Mesenchymal stem cell (in vitro differentiated cells and primary cell): ENCODE measurements around the gene RNF130.

Source experiments
- DNase-seq: peaks from one replicate; pipeline ENCODE4 v3.0.0-alpha.2; 2013
- H2AFZ ChIP-seq: one replicate; pipeline ENCODE4 v1.6.1; 2013; ENCODE audit warnings: low read depth, mild to moderate bottlenecking, control low read depth, inconsistent platforms, low read length, moderate library complexity
- H2AK5ac ChIP-seq: 2 replicates; pipeline ENCODE4 v1.6.1; 2013; ENCODE audit warnings: low read length, moderate library complexity, mild to moderate bottlenecking, inconsistent platforms; ENCODE audit not compliant: severe bottlenecking
- H2BK120ac ChIP-seq: one replicate; pipeline ENCODE4 v1.6.1; 2013; ENCODE audit warnings: low read depth, mild to moderate bottlenecking, inconsistent platforms, low read length, moderate library complexity
- H2BK12ac ChIP-seq, 2 experiments: one replicate each; pipeline ENCODE4 v1.6.1; 2013; ENCODE audit warnings: inconsistent platforms in 2 of 2, low read length in 2 of 2, mild to moderate bottlenecking in 2 of 2, moderate library complexity in 2 of 2, control low read depth in 1 of 2
- H2BK15ac ChIP-seq: one replicate; pipeline ENCODE4 v1.6.1; 2013; ENCODE audit warnings: mild to moderate bottlenecking, low read depth, inconsistent platforms; ENCODE audit not compliant: poor library complexity, severe bottlenecking
- H2BK5ac ChIP-seq: 2 replicates; pipeline ENCODE4 v1.6.1; 2013; ENCODE audit warnings: low read depth, mild to moderate bottlenecking, low read length, control low read depth, inconsistent platforms; ENCODE audit not compliant: poor library complexity, severe bottlenecking
- H3K14ac ChIP-seq, 2 experiments: one replicate each; pipeline ENCODE4 v1.6.1; 2013; ENCODE audit warnings: inconsistent platforms in 2 of 2, low read length in 2 of 2, control low read depth in 1 of 2, mild to moderate bottlenecking in 1 of 2, moderate library complexity in 1 of 2
- H3K18ac ChIP-seq, 2 experiments: one replicate each; pipeline ENCODE4 v1.6.1; 2013; ENCODE audit warnings: inconsistent platforms in 2 of 2, low read length in 2 of 2, control low read depth in 1 of 2, low read depth in 1 of 2, mild to moderate bottlenecking in 1 of 2
- H3K23ac ChIP-seq, 2 experiments: one replicate each; pipeline ENCODE4 v1.6.1; 2013; ENCODE audit warnings: inconsistent platforms in 2 of 2, low read length in 2 of 2, mild to moderate bottlenecking in 2 of 2, moderate library complexity in 2 of 2, control low read depth in 1 of 2
- H3K27ac ChIP-seq: 2 replicates; pipeline ENCODE4 v1.5.1; 2013; ENCODE audit warnings: mild to moderate bottlenecking, moderate library complexity, low read length, control low read depth, inconsistent platforms; ENCODE audit not compliant: poor library complexity, severe bottlenecking
- H3K27me3 ChIP-seq, 2 experiments: 2 replicates each; pipeline versions ENCODE4 v1.6.1 to v1.7.0; 2013; ENCODE audit warnings: low read length in 2 of 2, mild to moderate bottlenecking in 2 of 2, moderate library complexity in 2 of 2, control low read depth in 1 of 2, inconsistent platforms in 1 of 2; ENCODE audit not compliant: control insufficient read depth in 1 of 2, insufficient read depth in 1 of 2
- H3K36me3 ChIP-seq, 2 experiments: 2 replicates each; pipeline versions ENCODE4 v1.6.1 to v1.7.0; 2013; ENCODE audit warnings: low read length in 2 of 2, control low read depth in 1 of 2, inconsistent platforms in 1 of 2, low read depth in 1 of 2, mild to moderate bottlenecking in 1 of 2; ENCODE audit not compliant: insufficient read depth in 2 of 2, control insufficient read depth in 1 of 2
- H3K4ac ChIP-seq, 2 experiments: one replicate each; pipeline ENCODE4 v1.6.1; 2013; ENCODE audit warnings: inconsistent platforms in 2 of 2, low read length in 2 of 2, mild to moderate bottlenecking in 2 of 2, moderate library complexity in 2 of 2, control low read depth in 1 of 2, low read depth in 1 of 2
- H3K4me1 ChIP-seq: 2 replicates; pipeline ENCODE4 v1.6.1; 2013; ENCODE audit warnings: low read depth, low read length, control low read depth; ENCODE audit not compliant: control insufficient read depth, insufficient read depth
- H3K4me2 ChIP-seq: 2 replicates; pipeline ENCODE4 v1.6.1; 2013; ENCODE audit warnings: low read length, mild to moderate bottlenecking, inconsistent platforms; ENCODE audit not compliant: poor library complexity, severe bottlenecking
- H3K4me3 ChIP-seq, 2 experiments: 2 replicates each; pipeline versions ENCODE4 v1.5.1 to v1.7.0; 2013; ENCODE audit warnings: low read length in 2 of 2, mild to moderate bottlenecking in 2 of 2, control low read depth in 1 of 2, low read depth in 1 of 2; ENCODE audit not compliant: insufficient read depth in 1 of 2
- H3K79me1 ChIP-seq: replicated peaks from 2 replicates; pipeline ENCODE4 v1.6.1; 2013; ENCODE audit warnings: mild to moderate bottlenecking, control low read depth, low read length, inconsistent platforms; ENCODE audit not compliant: poor library complexity, severe bottlenecking
- H3K9ac ChIP-seq: 2 replicates; pipeline ENCODE4 v1.7.0; 2013; ENCODE audit warnings: mild to moderate bottlenecking, low read length, moderate library complexity
- H3K9me3 ChIP-seq: 2 replicates; pipeline ENCODE4 v1.7.0; 2013; ENCODE audit warnings: mild to moderate bottlenecking, low read length; ENCODE audit not compliant: control insufficient read depth
- H4K8ac ChIP-seq: one replicate; pipeline ENCODE4 v1.6.1; 2013; ENCODE audit warnings: inconsistent platforms, mild to moderate bottlenecking, low read length, moderate library complexity
- H4K91ac ChIP-seq: one replicate; pipeline ENCODE4 v1.6.1; 2013; ENCODE audit warnings: mild to moderate bottlenecking, low read length, inconsistent platforms
- WGBS: methylation state at CpG from one replicate; pipeline ENCODE4 v1.1.7; 2013; ENCODE audit warnings: mixed read lengths; 5-methylcytosine and 5-hydroxymethylcytosine counted together

RNF130 gene

DNA sequence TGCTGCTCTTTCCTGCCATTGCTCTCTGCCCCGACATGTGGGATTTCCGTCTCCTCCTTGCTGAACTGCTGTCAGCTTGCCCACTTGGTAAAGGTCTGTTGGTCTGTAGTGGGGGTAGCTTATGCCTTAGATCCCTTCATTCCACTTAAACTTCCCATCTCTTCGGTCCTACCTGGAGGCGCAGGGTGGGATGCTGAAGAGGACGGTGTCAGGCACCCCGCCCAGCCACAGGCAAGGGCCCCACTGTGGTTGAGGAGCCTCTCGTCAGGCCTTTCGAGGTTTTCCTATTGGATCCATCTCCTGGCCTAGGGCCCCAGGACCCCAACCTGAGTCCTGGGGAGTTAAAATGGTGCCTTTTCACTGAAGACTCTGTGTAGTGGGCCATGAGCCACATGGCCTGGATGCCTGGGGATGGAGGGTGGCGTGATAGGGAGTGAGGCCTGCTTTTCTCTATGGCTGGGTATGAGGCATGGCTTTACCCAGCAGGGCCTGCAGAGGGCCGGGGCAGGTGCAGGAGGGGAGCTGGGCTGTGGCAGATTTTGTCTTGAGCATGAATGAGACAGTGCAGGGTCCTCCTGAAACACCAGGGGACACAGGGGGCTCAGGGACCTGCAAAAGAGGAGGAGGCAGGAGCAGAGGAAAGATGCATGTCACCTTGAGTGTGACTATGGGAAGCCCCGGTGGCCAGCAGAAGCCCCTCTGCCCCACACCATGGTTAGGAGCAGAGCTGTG, 25.8 kb upstream of the RNF130 start:
- no peak overlapping the region for H2AK5ac ChIP-seq
- H3K9me3 ChIP-seq = no peaks in the 10 kb centered on the region
- no peak for DNase-seq
- no peak overlapping the region for H4K8ac ChIP-seq
- no peak overlapping the region for H3K4me2 ChIP-seq
- no peak overlapping the region for H2BK12ac ChIP-seq
- H3K36me3 ChIP-seq = peaks cover 0 to 4% of the 10 kb centered on the region in 2 experiments
- no peak overlapping the region for H3K9ac ChIP-seq
- 89% methylated on average over 9 of the region's 11 CpGs for WGBS
- no peak overlapping the region for H3K27ac ChIP-seq
- H3K23ac ChIP-seq = no peak overlapping the region
- H2BK120ac ChIP-seq = no peak overlapping the region
- no peak overlapping the region for H4K91ac ChIP-seq
- no peaks in the 10 kb centered on the region for H3K79me1 ChIP-seq
- H3K27me3 ChIP-seq = peaks cover 0 to 17% of the 10 kb centered on the region in 2 experiments
- H2BK5ac ChIP-seq = no peak overlapping the region
- no peak overlapping the region for H3K14ac ChIP-seq
- no peak overlapping the region for H3K4me3 ChIP-seq
- H2BK15ac ChIP-seq = no peak overlapping the region
- H3K4me1 ChIP-seq = no peaks in the 10 kb centered on the region
- no peak overlapping the region for H3K18ac ChIP-seq
- H3K4ac ChIP-seq = no peak overlapping the region
- H2AFZ ChIP-seq = no peak overlapping the region

DNA sequence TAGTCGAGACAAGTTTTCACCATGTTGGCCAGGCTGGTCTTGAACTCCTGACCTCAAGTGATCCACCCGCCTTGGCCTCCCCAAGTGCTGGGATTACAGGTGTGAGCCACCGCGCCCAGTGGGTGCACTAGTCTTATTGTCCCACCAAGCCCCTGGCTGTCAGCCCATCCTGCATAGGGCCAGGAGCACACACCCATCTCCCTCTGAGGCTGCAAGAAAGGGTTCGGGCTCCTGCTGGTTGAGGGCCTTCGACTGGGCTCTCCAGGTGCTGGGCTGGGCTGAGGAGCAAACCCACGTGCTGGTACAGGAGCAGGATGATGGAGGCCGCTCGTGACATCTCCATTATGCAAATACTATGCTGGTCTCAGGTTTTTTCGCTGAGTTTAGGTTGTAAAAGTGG, 25.1 kb upstream of the RNF130 start:
- Histone ChIP-seq H4K8ac (no peak overlapping the region), H3K4me1 (no peaks in the 10 kb centered on the region), H3K27ac (no peak overlapping the region), H2AFZ (no peak overlapping the region), H2BK120ac (no peak overlapping the region), H2BK12ac (no peak overlapping the region), H3K4me2 (no peak overlapping the region), H3K4me3 (no peak overlapping the region), H3K18ac (no peak overlapping the region), H3K23ac (no peak overlapping the region), H3K79me1 (no peaks in the 10 kb centered on the region), H2BK15ac (no peak overlapping the region), H4K91ac (no peak overlapping the region), H3K36me3 (peaks cover 0 to 4% of the 10 kb centered on the region in 2 experiments), H3K4ac (no peak overlapping the region), H3K9me3 (no peaks in the 10 kb centered on the region), H3K9ac (no peak overlapping the region), H2BK5ac (no peak overlapping the region), H3K27me3 (peaks cover 0 to 11% of the 10 kb centered on the region in 2 experiments), H3K14ac (no peak overlapping the region), H2AK5ac (no peak overlapping the region)
- DNase-seq = no peak
- WGBS = 94% methylated on average over 9 of the region's 10 CpGs

DNA sequence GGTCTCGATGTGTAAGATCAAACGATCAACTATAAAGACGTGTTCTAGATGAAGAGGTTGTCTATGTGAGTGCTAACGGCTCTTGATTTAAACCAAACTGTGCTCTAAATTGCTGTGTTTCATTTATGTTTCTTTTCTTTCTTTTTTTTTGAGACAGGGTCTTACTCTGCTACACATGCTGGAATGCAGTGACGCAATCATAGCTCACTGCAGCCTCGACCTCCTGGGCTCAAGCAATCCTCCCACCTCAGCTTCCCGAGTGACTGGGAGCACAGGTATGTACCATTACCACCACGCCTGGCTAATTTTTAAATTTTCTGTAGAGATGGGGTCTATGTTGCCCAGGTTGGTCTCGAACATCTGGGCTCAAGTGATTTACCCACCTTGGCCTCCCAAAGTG, 24.0 kb upstream of the RNF130 start:
- H2AK5ac ChIP-seq = no peak overlapping the region
- H3K4ac ChIP-seq = no peak overlapping the region

GRCh38 chr5:180093651-180094382, 22.3 kb upstream of the RNF130 start:
- no peak overlapping the region for H3K9ac ChIP-seq
- H3K4ac ChIP-seq = no peak overlapping the region
- H3K4me1 ChIP-seq = peaks cover 4% of the 10 kb centered on the region
- H2AFZ ChIP-seq = no peak overlapping the region
- H3K36me3 ChIP-seq = no peaks in the 10 kb centered on the region
- H3K4me2 ChIP-seq = no peak overlapping the region
- no peak overlapping the region for H2BK5ac ChIP-seq
- no peak overlapping the region for H2BK120ac ChIP-seq
- no peak overlapping the region for H2AK5ac ChIP-seq
- H3K4me3 ChIP-seq = no peak overlapping the region
- no peak overlapping the region for H3K23ac ChIP-seq
- H2BK12ac ChIP-seq = no peak overlapping the region
- 68% methylated on average over 9 of the region's 9 CpGs for WGBS
- H4K8ac ChIP-seq = no peak overlapping the region
- H4K91ac ChIP-seq = no peak overlapping the region
- peaks cover 0 to 7% of the 10 kb centered on the region in 2 experiments for H3K27me3 ChIP-seq
- no peak for DNase-seq
- H3K9me3 ChIP-seq = no peaks in the 10 kb centered on the region
- H3K18ac ChIP-seq = no peak overlapping the region
- no peak overlapping the region for H2BK15ac ChIP-seq
- no peaks in the 10 kb centered on the region for H3K79me1 ChIP-seq
- H3K27ac ChIP-seq = no peak overlapping the region
- no peak overlapping the region for H3K14ac ChIP-seq

More for the DNA sequence above, 24.0 kb upstream of the RNF130 start:
- no peak overlapping the region for H4K91ac ChIP-seq
- H4K8ac ChIP-seq = no peak overlapping the region
- H2BK12ac ChIP-seq = no peak overlapping the region
- H3K18ac ChIP-seq = no peak overlapping the region
- no peak overlapping the region for H3K23ac ChIP-seq
- H3K9ac ChIP-seq = no peak overlapping the region
- peaks cover 0 to 4% of the 10 kb centered on the region in 2 experiments for H3K36me3 ChIP-seq
- peaks cover 4% of the 10 kb centered on the region for H3K4me1 ChIP-seq
- H3K27me3 ChIP-seq = peaks cover 0 to 7% of the 10 kb centered on the region in 2 experiments
- no peak overlapping the region for H3K14ac ChIP-seq
- H2BK5ac ChIP-seq = no peak overlapping the region
- no peak overlapping the region for H3K4me2 ChIP-seq
- no peaks in the 10 kb centered on the region for H3K79me1 ChIP-seq
- no peak overlapping the region for H2BK120ac ChIP-seq
- no peak overlapping the region for H2BK15ac ChIP-seq
- H3K27ac ChIP-seq = no peak overlapping the region
- no peak overlapping the region for H2AFZ ChIP-seq
- no peaks in the 10 kb centered on the region for H3K9me3 ChIP-seq
- DNase-seq = no peak
- 91% methylated on average over 8 of the region's 9 CpGs for WGBS
- H3K4me3 ChIP-seq = no peak overlapping the region
